IPS DF 6.9 (cell line): ENCODE results near the gene GALR1.

Experiments
- DNase-seq: peaks from one replicate; pipeline ENCODE4 v3.0.0-alpha.2; 2013; ENCODE audit warnings: low read depth, low spot score
- H3K27ac ChIP-seq: one replicate; pipeline ENCODE4 v1.5.1; 2013; ENCODE audit warnings: low read length, control low read depth
- H3K27me3 ChIP-seq: 2 replicates; pipeline ENCODE4 v1.6.1; 2013; ENCODE audit warnings: mild to moderate bottlenecking, low read length; ENCODE audit not compliant: control insufficient read depth, insufficient read depth
- H3K36me3 ChIP-seq: 2 replicates; pipeline ENCODE4 v1.6.1; 2013; ENCODE audit warnings: low read length; ENCODE audit not compliant: control insufficient read depth, insufficient read depth
- H3K4me1 ChIP-seq: 2 replicates; pipeline ENCODE4 v1.6.1; 2013; ENCODE audit warnings: low read length; ENCODE audit not compliant: control insufficient read depth, insufficient read depth
- H3K4me3 ChIP-seq: 2 replicates; pipeline ENCODE4 v1.5.1; 2013; ENCODE audit warnings: mild to moderate bottlenecking, low read length
- H3K9me3 ChIP-seq: 2 replicates; pipeline ENCODE4 v1.6.1; 2013; ENCODE audit warnings: low read length, inconsistent platforms; ENCODE audit not compliant: control insufficient read depth, insufficient read depth
- WGBS: extraction: QIAGEN DNeasy Blood & Tissue Kit; methylation state at CpG from one replicate; pipeline ENCODE4 v1.1.7; 2013; ENCODE audit warnings: mixed read lengths, missing lambda C conversion rate; ENCODE audit not compliant: insufficient read length, insufficient coverage; 5-methylcytosine and 5-hydroxymethylcytosine counted together

The GALR1 gene

DNA sequence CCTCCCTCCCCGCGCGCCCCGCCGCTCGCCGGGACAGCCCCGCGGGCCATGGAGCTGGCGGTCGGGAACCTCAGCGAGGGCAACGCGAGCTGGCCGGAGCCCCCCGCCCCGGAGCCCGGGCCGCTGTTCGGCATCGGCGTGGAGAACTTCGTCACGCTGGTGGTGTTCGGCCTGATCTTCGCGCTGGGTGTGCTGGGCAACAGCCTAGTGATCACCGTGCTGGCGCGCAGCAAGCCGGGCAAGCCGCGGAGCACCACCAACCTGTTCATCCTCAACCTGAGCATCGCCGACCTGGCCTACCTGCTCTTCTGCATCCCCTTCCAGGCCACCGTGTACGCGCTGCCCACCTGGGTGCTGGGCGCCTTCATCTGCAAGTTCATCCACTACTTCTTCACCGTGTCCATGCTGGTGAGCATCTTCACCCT, 865 bp downstream of the GALR1 start:
- Histone ChIP-seq H3K27ac (no peak overlapping the region), H3K9me3 (no peaks in the 10 kb centered on the region), H3K27me3 (peaks cover 26% of the 10 kb centered on the region; the same call in 1 of the 2 replicates), H3K4me1 (peaks cover 6% of the 10 kb centered on the region), H3K36me3 (no peaks in the 10 kb centered on the region), H3K4me3 (peak overlapping the region; percentile 50; the same call in 1 of the 2 replicates)
- no peak for DNase-seq
- WGBS: no CpG with 5 or more reads among the region's 40 CpGs

DNA sequence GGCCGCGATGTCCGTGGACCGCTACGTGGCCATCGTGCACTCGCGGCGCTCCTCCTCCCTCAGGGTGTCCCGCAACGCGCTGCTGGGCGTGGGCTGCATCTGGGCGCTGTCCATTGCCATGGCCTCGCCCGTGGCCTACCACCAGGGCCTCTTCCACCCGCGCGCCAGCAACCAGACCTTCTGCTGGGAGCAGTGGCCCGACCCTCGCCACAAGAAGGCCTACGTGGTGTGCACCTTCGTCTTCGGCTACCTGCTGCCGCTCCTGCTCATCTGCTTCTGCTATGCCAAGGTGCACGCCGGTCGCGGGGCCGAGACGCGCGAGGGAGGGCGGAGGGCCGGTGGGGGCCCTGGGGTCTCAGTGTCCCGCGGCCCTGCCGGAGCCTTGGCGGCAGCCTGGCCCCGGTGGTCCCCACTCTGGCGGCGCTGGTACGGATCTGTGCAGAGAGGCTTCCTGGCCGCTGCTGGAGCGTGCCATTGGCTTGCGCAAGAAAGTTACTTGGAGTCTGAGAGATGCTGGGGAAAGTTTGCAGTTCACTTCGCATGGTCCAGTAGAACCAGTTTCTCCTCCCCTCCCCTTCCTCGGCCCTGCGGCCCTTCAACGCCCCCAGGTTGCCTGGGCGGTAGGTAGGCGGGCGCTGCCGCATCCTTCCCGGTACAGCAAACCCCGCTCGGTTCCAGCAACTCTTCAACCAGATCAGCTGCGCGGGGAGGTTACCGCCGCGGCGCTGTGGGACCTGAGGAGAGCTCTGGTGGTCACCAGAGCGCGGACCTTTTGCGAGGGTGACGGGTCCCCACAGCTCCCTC, 1.5 kb downstream of the GALR1 start:
- peaks cover 6% of the 10 kb centered on the region for H3K4me1 ChIP-seq
- H3K4me3 ChIP-seq: peak overlapping the region; percentile 50; the same call in 1 of the 2 replicates
- no peak overlapping the region for H3K27ac ChIP-seq
- no peak for DNase-seq
- H3K9me3 ChIP-seq: no peaks in the 10 kb centered on the region
- no CpG with 5 or more reads among the region's 67 CpGs for WGBS
- H3K36me3 ChIP-seq: no peaks in the 10 kb centered on the region
- peaks cover 26% of the 10 kb centered on the region; the same call in 1 of the 2 replicates for H3K27me3 ChIP-seq

DNA sequence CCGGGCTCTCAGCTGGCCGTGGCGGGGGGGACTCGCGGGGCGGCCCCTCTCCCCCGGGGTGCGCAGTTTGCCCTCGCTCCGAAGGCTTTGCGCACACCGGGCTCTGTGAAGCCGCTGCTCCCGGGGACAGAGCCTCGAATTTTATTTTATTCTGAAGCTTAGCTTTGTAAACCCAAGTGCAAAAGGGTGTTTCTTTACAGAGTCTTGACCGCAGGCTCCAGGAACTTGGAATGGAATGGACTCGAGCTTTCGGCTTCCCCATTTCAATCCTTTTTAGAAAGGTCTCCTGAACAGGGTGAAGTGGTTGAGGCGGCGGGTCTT, 2.0 kb downstream of the GALR1 start:
- Histone ChIP-seq H3K27ac (no peak overlapping the region), H3K4me3 (peak overlapping the region; percentile 50; the same call in 1 of the 2 replicates), H3K9me3 (no peaks in the 10 kb centered on the region), H3K4me1 (peaks cover 9% of the 10 kb centered on the region), H3K27me3 (peaks cover 26% of the 10 kb centered on the region; the same call in 1 of the 2 replicates), H3K36me3 (no peaks in the 10 kb centered on the region)
- DNase-seq: no peak
- no CpG with 5 or more reads among the region's 20 CpGs for WGBS

DNA sequence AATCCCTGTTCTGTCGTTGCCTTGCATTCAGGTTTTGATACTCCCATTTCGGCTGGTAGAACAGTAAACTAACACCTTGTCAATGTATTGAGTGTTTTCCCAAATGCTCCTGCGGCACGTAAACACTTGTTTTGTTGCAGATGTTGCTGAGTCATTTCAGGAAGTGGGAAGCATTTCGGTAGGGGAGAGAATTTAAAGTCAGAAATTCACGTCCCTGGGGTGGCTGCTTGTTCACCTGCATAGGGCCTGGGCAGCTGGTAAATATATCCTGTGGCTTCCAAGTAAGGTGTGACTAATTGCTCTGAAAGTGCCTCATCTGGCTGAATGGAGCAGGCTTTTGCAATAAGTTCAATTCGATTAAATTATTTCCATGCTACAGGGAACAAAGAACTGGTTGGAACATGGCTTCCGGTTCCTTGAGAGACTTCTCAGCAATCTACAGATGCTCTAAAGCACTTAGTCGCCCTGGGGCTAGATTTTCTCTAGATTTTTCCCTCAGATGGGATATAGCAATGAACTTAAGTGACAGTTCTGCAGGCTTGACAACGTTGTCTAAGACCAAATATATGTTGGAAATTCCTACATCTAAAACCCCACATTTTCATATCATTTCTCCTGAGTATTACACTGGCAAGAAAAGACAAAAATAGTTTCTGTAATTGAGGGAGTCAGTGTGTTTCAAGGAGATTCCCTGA, 5.2 kb downstream of the GALR1 start:
- no peak overlapping the region for H3K27ac ChIP-seq
- H3K27me3 ChIP-seq: peaks cover 16% of the 10 kb centered on the region; the same call in 1 of the 2 replicates
- no CpG with 5 or more reads among the region's 10 CpGs for WGBS
- DNase-seq: no peak
- no peaks in the 10 kb centered on the region for H3K9me3 ChIP-seq
- peaks cover 3% of the 10 kb centered on the region; the same call in 1 of the 2 replicates for H3K36me3 ChIP-seq
- no peak overlapping the region for H3K4me3 ChIP-seq
- peaks cover 9% of the 10 kb centered on the region for H3K4me1 ChIP-seq

DNA sequence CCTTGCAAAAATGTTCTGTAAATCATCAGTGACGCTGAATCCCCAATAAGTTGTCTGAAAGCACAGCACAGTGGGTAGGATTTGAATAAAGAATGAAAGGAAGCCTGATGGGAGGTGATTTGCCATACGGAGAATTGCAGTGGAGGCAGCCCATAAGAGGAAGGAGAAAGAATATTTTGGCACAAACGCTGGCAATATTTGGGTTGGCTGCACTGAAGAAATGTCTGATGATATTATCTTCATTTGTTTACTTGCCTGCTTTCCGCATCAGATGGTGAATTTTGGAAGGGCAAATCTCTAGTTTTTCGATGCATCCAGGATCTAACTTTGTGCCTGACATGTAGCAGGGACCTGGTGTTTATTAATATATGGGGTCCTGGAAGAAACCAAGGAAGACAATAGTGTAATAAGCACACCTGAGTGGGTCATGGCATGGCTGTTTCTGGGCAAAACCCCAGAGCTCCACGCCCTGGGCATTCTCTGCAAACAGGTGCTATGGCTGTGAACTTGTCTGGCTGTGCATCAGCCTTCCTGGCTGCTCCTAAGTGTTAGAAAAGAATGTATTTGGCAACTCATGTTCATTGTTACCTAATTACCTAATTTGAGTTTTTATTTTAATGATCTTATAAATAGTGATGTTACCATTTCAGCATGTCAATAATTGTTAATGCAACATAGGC, 5.9 kb downstream of the GALR1 start:
- H3K36me3 ChIP-seq: peaks cover 3% of the 10 kb centered on the region; the same call in 1 of the 2 replicates
- H3K9me3 ChIP-seq: no peaks in the 10 kb centered on the region
- no CpG with 5 or more reads among the region's 6 CpGs for WGBS
- H3K4me1 ChIP-seq: peaks cover 9% of the 10 kb centered on the region
- no peak for DNase-seq
- peaks cover 13% of the 10 kb centered on the region; the same call in 1 of the 2 replicates for H3K27me3 ChIP-seq
- H3K4me3 ChIP-seq: no peak overlapping the region
- H3K27ac ChIP-seq: no peak overlapping the region

DNA sequence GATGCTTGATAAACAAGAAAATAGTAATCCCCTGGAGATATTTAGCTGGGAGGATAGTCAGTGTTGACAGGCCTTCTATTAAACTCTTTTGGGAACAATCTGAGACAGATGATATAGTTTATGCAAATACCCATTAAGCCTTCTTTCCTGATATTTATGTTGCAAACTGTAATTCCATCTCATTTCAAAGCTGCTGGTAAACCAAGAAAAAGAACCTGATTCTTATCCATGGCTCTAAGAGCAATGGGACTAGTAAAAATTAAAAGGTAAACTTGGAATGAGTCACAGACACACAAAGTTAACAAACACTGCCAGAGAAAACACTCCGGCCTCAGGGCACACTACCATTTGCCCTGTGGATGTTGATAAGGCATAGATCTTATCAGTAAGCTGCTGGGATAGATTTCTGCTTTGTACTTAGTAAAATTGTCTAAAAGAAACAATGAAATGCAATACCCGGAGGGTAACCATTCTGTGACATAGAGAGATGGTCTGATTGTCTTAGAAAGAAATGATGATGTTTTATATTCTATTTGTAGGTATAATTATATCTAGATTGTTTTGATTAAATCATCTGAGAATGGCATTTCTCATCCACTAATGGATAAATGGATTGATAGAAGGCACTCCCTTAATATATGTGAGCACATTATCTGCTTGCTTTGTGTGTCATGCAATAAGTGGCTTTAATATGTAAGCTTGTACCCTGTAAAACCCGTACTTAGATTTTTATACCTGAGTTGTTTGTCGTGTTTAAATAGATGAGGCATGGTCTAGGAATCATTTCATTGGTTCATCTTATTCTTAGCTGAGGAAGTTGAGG, 13.2 kb downstream of the GALR1 start:
- Histone ChIP-seq H3K27ac (no peak overlapping the region), H3K4me1 (no peaks in the 10 kb centered on the region), H3K27me3 (no peaks in the 10 kb centered on the region), H3K9me3 (no peaks in the 10 kb centered on the region), H3K36me3 (peaks cover 3% of the 10 kb centered on the region; the same call in 1 of the 2 replicates), H3K4me3 (no peak overlapping the region)
- WGBS: no CpG with 5 or more reads among the region's 4 CpGs
- DNase-seq: no peak

DNA sequence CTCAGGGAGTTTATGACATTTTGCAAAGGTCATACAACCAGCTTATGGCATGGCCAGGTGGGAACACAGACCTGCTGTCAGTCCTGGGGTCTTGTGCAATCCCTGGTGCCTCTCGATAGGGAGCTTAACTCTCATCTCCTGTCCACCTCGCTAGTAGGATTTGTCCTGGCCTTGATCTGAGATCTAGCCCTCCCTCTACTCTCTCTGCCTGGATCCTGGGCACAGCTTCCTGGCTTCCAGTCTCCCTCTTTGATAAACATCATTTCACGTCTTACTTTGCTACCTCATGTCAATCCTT, 13.8 kb downstream of the GALR1 start:
- no peak for DNase-seq
- no CpG with 5 or more reads among the region's 3 CpGs for WGBS
- Histone ChIP-seq H3K4me1 (no peaks in the 10 kb centered on the region), H3K27me3 (no peaks in the 10 kb centered on the region), H3K4me3 (no peak overlapping the region), H3K27ac (no peak overlapping the region), H3K9me3 (no peaks in the 10 kb centered on the region), H3K36me3 (peaks cover 3% of the 10 kb centered on the region; the same call in 1 of the 2 replicates)

DNA sequence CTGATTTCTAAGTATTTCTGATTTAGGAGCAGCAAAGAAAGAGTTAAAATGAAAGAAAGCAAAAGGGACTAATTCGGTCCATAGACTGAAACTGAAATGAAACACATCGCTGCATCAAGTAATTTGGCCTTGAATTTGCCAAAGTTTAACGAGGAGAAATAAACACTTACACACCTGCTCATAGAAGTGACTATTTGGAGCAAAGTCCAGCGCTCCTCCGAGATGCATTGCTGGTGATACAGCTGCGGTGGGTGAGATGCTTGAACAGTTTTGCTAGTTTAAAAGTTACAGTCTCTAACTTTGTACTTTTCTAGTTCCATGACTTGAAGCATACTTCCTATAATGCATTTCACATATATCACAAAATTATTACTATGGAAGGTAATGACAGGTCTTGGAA, 18.3 kb downstream of the GALR1 start:
- no peaks in the 10 kb centered on the region; the same call in 1 of the 2 replicates for H3K4me1 ChIP-seq
- no peak for DNase-seq
- no peaks in the 10 kb centered on the region for H3K27me3 ChIP-seq
- no CpG with 5 or more reads among the region's 6 CpGs for WGBS
- H3K9me3 ChIP-seq: no peaks in the 10 kb centered on the region
- no peak overlapping the region for H3K27ac ChIP-seq
- H3K36me3 ChIP-seq: no peaks in the 10 kb centered on the region
- no peak overlapping the region for H3K4me3 ChIP-seq

DNA sequence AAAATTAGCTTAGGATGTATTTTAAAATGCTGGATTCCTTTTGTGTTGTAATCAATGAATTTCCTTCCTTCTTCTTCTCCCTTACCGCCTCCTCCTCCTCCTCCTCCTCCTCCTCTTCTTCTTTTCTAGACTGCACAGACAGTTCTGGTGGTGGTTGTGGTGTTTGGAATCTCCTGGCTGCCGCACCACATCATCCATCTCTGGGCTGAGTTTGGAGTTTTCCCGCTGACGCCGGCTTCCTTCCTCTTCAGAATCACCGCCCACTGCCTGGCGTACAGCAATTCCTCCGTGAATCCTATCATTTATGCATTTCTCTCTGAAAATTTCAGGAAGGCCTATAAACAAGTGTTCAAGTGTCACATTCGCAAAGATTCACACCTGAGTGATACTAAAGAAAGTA, 18.8 kb downstream of the GALR1 start:
- Histone ChIP-seq H3K4me3 (no peak overlapping the region), H3K27me3 (no peaks in the 10 kb centered on the region), H3K27ac (no peak overlapping the region), H3K36me3 (no peaks in the 10 kb centered on the region), H3K4me1 (no peaks in the 10 kb centered on the region; the same call in 1 of the 2 replicates), H3K9me3 (no peaks in the 10 kb centered on the region)
- no CpG with 5 or more reads among the region's 9 CpGs for WGBS
- DNase-seq: no peak
